IMR-90 (cell line): Measurements from ENCODE around the gene VGLL1. TPM values are rescaled to one million over a fixed set of nuclear protein-coding genes. Genes with fewer than 3 reads are reported as not detected.

ENCODE experiments used
- ATAC-seq: fragments of 200-7000 bp; cut with Tn5 transposase; 2 replicates; pipeline ENCODE4 v1.9.1; 2020; ENCODE audit warnings: low read depth, mild to moderate bottlenecking, moderate library complexity
- BruUV-seq: library from RNA; stranded (reverse); fragments of 400-500 nt; replicated peaks from 2 replicates; lab custom pipeline; 2021; lab: Mats Ljungman, UMichigan
- CTCF ChIA-PET: fragments of 300-600 bp; formaldehyde crosslinking; extraction: SDS; loops from one replicate; lab custom pipeline; 2021; ENCODE audit warnings: antibody characterized with exemption; lab: Yijun Ruan, JAX
- POLR2A ChIA-PET: fragments of 300-600 bp; sonication (Branson Sonifier 250); formaldehyde crosslinking; loops from one replicate; lab custom pipeline; 2022; ENCODE audit warnings: antibody characterized with exemption; ENCODE audit not compliant: unreplicated experiment; lab: Charles Lee
- DNase-seq: peaks from one replicate; pipeline ENCODE4 v3.0.0; 2013
- H2AFZ ChIP-seq: replicated peaks from 2 replicates; pipeline ENCODE3; 2013; ENCODE audit warnings: low read length, mild to moderate bottlenecking; ENCODE audit not compliant: poor library complexity
- H2AK5ac ChIP-seq: 2 replicates; pipeline ENCODE4 v1.6.1; 2013; ENCODE audit warnings: low read depth, low read length, inconsistent platforms
- H2AK9ac ChIP-seq: replicated peaks from 2 replicates; pipeline ENCODE3; 2013; ENCODE audit warnings: mild to moderate bottlenecking, low read depth, low read length, moderate library complexity; ENCODE audit not compliant: poor library complexity
- H2BK120ac ChIP-seq: 2 replicates; pipeline ENCODE4 v1.6.1; 2013; ENCODE audit warnings: low read depth, low read length, inconsistent platforms
- H2BK15ac ChIP-seq: 3 replicates; pipeline ENCODE4 v1.6.1; 2013; ENCODE audit warnings: low read depth, low read length, inconsistent platforms
- H2BK20ac ChIP-seq: 2 replicates; pipeline ENCODE4 v1.6.1; 2013; ENCODE audit warnings: low read depth, mild to moderate bottlenecking, inconsistent platforms, low read length, moderate library complexity
- H2BK5ac ChIP-seq: 2 replicates; pipeline ENCODE4 v1.6.1; 2013; ENCODE audit warnings: mild to moderate bottlenecking, low read depth, low read length, inconsistent platforms; ENCODE audit not compliant: poor library complexity, severe bottlenecking
- H3K14ac ChIP-seq: replicated peaks from 2 replicates; pipeline ENCODE4 v1.6.1; 2013; ENCODE audit warnings: low read depth, low read length, inconsistent platforms
- H3K18ac ChIP-seq: 2 replicates; pipeline ENCODE4 v1.6.1; 2013; ENCODE audit warnings: low read depth, low read length, control low read depth
- H3K23ac ChIP-seq: 2 replicates; pipeline ENCODE4 v1.6.1; 2013; ENCODE audit warnings: low read depth, low read length, inconsistent platforms
- H3K27ac ChIP-seq: 2 replicates; pipeline ENCODE4 v1.5.1; 2013; ENCODE audit warnings: mild to moderate bottlenecking, control low read depth, low read length; ENCODE audit not compliant: insufficient read depth
- H3K27me3 ChIP-seq: 2 replicates; pipeline ENCODE4 v1.6.1; 2013; ENCODE audit warnings: low read length; ENCODE audit not compliant: control insufficient read depth, insufficient read depth
- H3K36me3 ChIP-seq: 2 replicates; pipeline ENCODE4 v1.6.1; 2013; ENCODE audit warnings: low read length, mixed read lengths; ENCODE audit not compliant: control insufficient read depth, insufficient read depth
- H3K4ac ChIP-seq: 2 replicates; pipeline ENCODE4 v1.6.1; 2013; ENCODE audit warnings: low read depth, low read length, inconsistent platforms
- H3K4me1 ChIP-seq: 2 replicates; pipeline ENCODE4 v1.6.1; 2013; ENCODE audit warnings: low read length, mixed read lengths; ENCODE audit not compliant: control insufficient read depth, insufficient read depth
- H3K4me2 ChIP-seq: 2 replicates; pipeline ENCODE4 v1.6.1; 2013; ENCODE audit warnings: low read depth, mild to moderate bottlenecking, control low read depth, low read length, moderate library complexity
- H3K4me3 ChIP-seq: 2 replicates; pipeline ENCODE4 v1.5.1; 2013; ENCODE audit warnings: low read depth, mild to moderate bottlenecking, control low read depth, low read length, moderate library complexity; ENCODE audit not compliant: insufficient read depth
- H3K56ac ChIP-seq: 2 replicates; pipeline ENCODE4 v1.6.1; 2013; ENCODE audit warnings: low read length, inconsistent platforms; ENCODE audit not compliant: insufficient read depth; ENCODE audit errors: extremely low read depth
- H3K79me1 ChIP-seq, 2 experiments: 2 replicates each; pipeline ENCODE4 v1.6.1; 2013; ENCODE audit warnings: low read length in 2 of 2, inconsistent platforms in 1 of 2, low read depth in 1 of 2
- H3K9ac ChIP-seq: 2 replicates; pipeline ENCODE4 v1.6.1; 2013; ENCODE audit warnings: low read depth, low read length, control low read depth
- H3K9me1 ChIP-seq: 2 replicates; pipeline ENCODE4 v1.6.1; 2013; ENCODE audit warnings: low read length, inconsistent platforms; ENCODE audit not compliant: insufficient read depth
- H3K9me3 ChIP-seq: 2 replicates; pipeline ENCODE4 v1.6.1; 2013; ENCODE audit warnings: low read length; ENCODE audit not compliant: control insufficient read depth, insufficient read depth
- H4K20me1 ChIP-seq: 2 replicates; pipeline ENCODE4 v1.6.1; 2013; ENCODE audit warnings: low read length, inconsistent platforms; ENCODE audit not compliant: insufficient read depth
- H4K5ac ChIP-seq: 2 replicates; pipeline ENCODE4 v1.6.1; 2013; ENCODE audit warnings: mild to moderate bottlenecking, low read depth, low read length, control low read depth
- H4K8ac ChIP-seq, 2 experiments: 2 replicates each; pipeline ENCODE4 v1.6.1; 2013; ENCODE audit warnings: low read depth in 2 of 2, low read length in 2 of 2, control low read depth in 1 of 2, inconsistent platforms in 1 of 2
- H4K91ac ChIP-seq: 2 replicates; pipeline ENCODE4 v1.6.1; 2013; ENCODE audit warnings: low read depth, low read length, inconsistent platforms; ENCODE audit not compliant: insufficient read depth
- FOS ChIP-seq: fragments of 150-350 bp; IDR thresholded peaks from 2 replicates; pipeline ENCODE4 v1.6.1; 2016; ENCODE audit warnings: low read depth, low read length
- NFE2L2 ChIP-seq: fragments of 150-350 bp; IDR thresholded peaks from 2 replicates; pipeline ENCODE4 v1.6.1; 2016; ENCODE audit warnings: low read depth, mild to moderate bottlenecking, low read length
- RAD21 ChIP-seq: IDR thresholded peaks from 2 replicates; pipeline ENCODE4 v1.6.1; 2012; ENCODE audit warnings: low read length, improper control_type of control experiment
- RFX5 ChIP-seq: IDR thresholded peaks from 2 replicates; pipeline ENCODE4 v1.8.0; 2012; ENCODE audit warnings: low read depth, mild to moderate bottlenecking, low read length, moderate library complexity
- WGBS, 2 experiments: methylation state at CpG; one replicate each; pipeline versions ENCODE4 v1.1.5 to v1.1.7; 2013; ENCODE audit warnings: missing lambda C conversion rate in 2 of 2; ENCODE audit not compliant: insufficient read length in 1 of 2; ENCODE audit errors: extremely low coverage in 2 of 2; 5-methylcytosine and 5-hydroxymethylcytosine counted together
- dilution Hi-C: fragments of 300-500 bp; cut with HindIII; formaldehyde crosslinking; loops from one replicate; pipeline ENCODE4 v1.14.3; 2018; ENCODE audit warnings: low sequenced_read_pairs; ENCODE audit not compliant: unreplicated experiment
- in situ Hi-C: fragments of 300-500 bp; cut with MboI; formaldehyde crosslinking; loops from 3 replicates; pipeline ENCODE4 v1.14.3; 2019; ENCODE audit warnings: low sequenced_read_pairs, inconsistent platforms, mixed read lengths
- intact Hi-C: fragments of 100-400 bp; cut with micrococcal nuclease; formaldehyde crosslinking; loops from 2 replicates; pipeline ENCODE4 v1.10.0; 2022
- polyA plus RNA-seq, 3 experiments: library from polyadenylated mRNA; depleted of rRNA; stranded (reverse); fragments of >200 nt; gene quantifications; 2 replicates each; pipeline ENCODE4 v1.2.3, GENCODE V29; 2012; ENCODE audit warnings: low replicate concordance in 1 of 3
- total RNA-seq: library from RNA; depleted of rRNA; stranded (reverse); fragments of >200 nt; gene quantifications from 2 replicates; pipeline ENCODE4 v1.2.3, GENCODE V29; 2012

The VGLL1 gene
- total and polyA plus RNA-seq, 2 of the 4 experiments (the other 2 are of a cell fraction), result not detected

DNA sequence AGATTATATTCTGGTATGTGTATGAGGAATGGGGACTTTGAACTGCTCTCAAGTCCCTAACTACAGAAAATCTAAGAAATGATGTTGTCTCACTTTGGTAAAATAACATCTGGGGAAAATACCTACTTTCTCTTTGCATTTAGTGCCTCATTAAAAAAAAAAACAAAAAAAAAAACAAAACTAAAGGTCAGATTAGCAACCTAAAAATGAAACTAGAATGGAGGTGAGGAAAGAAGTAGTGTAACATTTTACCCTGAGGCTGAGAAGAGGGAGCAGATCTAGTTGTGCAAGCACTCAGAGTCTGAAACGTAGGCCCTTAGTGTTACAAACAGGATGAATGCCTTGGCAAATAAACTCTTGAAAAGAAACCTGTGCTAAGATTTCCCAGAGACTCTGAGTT, 56.0 kb downstream of the VGLL1 start:
- Histone ChIP-seq H3K23ac (no peak overlapping the region), H3K9me1 (no peaks in the 10 kb centered on the region; the same call in 1 of the 2 replicates), H3K14ac (no peak overlapping the region), H3K4me2 (no peak overlapping the region), H3K4me3 (no peak overlapping the region), H4K8ac (no peak overlapping the region), H3K9ac (no peak overlapping the region), H3K27me3 (peaks cover 1% of the 10 kb centered on the region), H2BK120ac (no peak overlapping the region), H3K9me3 (no peaks in the 10 kb centered on the region), H3K79me1 (no peaks in the 10 kb centered on the region), H2BK20ac (no peak overlapping the region), H3K4ac (no peak overlapping the region), H4K5ac (no peak overlapping the region), H3K27ac (no peak overlapping the region), H3K56ac (no peak overlapping the region), H4K20me1 (no peaks in the 10 kb centered on the region), H2BK5ac (no peak overlapping the region), H2AK5ac (no peak overlapping the region), H4K91ac (no peak overlapping the region), H3K36me3 (no peaks in the 10 kb centered on the region), H3K18ac (no peak overlapping the region), H2BK15ac (no peak overlapping the region), H3K4me1 (no peaks in the 10 kb centered on the region), H2AK9ac (no peak overlapping the region), H2AFZ (no peak overlapping the region)
- no CpG with 5 or more reads among the region's 1 CpG for WGBS, 2 experiments
- DNase-seq, result no peak
- no peak for ATAC-seq
- in situ Hi-C loops (no loop called here), dilution Hi-C loops (no loop called here), intact Hi-C loops (no loop called here)
- TF ChIP-seq FOS (no peak), RFX5 (no peak), NFE2L2 (no peak), RAD21 (no peak)
- POLR2A ChIA-PET, result no interaction called here
- CTCF ChIA-PET, result no interaction called here
- BruUV-seq, result no TSS peak
